ENCODE measurements around the gene ZFYVE9. TPM values are rescaled to one million over a fixed set of nuclear protein-coding genes. Genes with fewer than 3 reads are reported as not detected.

Gene ZFYVE9
- total RNA-seq, 4 donors from 2014 or later: 12.7 to 31.1 (median 16.2) TPM

- 86 to 93% methylated on average over 6 to 7 of the region's 7 CpGs for WGBS, 2 donors
- H3K27ac ChIP-seq: no peak overlapping the region
- peaks cover 34 to 81% (median 52%) of the 10 kb centered on the region in 3 donors for H3K36me3 ChIP-seq
- no peak for TF ChIP-seq POLR2A (IDR thresholded peaks at IDR 0.05)
- TF ChIP-seq CTCF (IDR thresholded peaks at IDR 0.05): no peak
- H3K4me1 ChIP-seq: peaks cover 0 to 22% (median 0%) of the 10 kb centered on the region in 3 donors
- intact Hi-C loops (cut with DNase I): no loop called here
- H3K27me3 ChIP-seq: no peaks in the 10 kb centered on the region
- no peak for DNase-seq
- H3K9me3 ChIP-seq: no peaks in the 10 kb centered on the region
- H3K4me3 ChIP-seq: no peak overlapping the region
Observed at GRCh38 chr1:52352690-52353089, 210.8 kb downstream of the ZFYVE9 start.

GRCh38 chr1:52355436-52355835 is 213.5 kb downstream of the ZFYVE9 start:
- H3K27ac ChIP-seq: no peak overlapping the region
- intact Hi-C loops (cut with DNase I): no loop called here
- H3K27me3 ChIP-seq: no peaks in the 10 kb centered on the region
- H3K4me3 ChIP-seq: no peak overlapping the region
- DNase-seq: no peak
- 85 to 95% methylated on average over 8 of the region's 8 CpGs for WGBS, 2 donors
- TF ChIP-seq CTCF (IDR thresholded peaks at IDR 0.05) (no peak), POLR2A (IDR thresholded peaks at IDR 0.05) (no peak)
- H3K36me3 ChIP-seq: peaks cover 60 to 98% (median 79%) of the 10 kb centered on the region in 3 donors
- H3K4me1 ChIP-seq: peaks cover 0 to 9% (median 0%) of the 10 kb centered on the region in 3 donors
- H3K9me3 ChIP-seq: no peaks in the 10 kb centered on the region

GRCh38 chr1:52355847-52356505 is 214.1 kb downstream of the ZFYVE9 start:
- Histone ChIP-seq H3K4me3 (no peak overlapping the region), H3K9me3 (no peaks in the 10 kb centered on the region), H3K27me3 (no peaks in the 10 kb centered on the region), H3K4me1 (peaks cover 0 to 5% (median 0%) of the 10 kb centered on the region in 3 donors), H3K27ac (no peak overlapping the region), H3K36me3 (peaks cover 65 to 98% (median 85%) of the 10 kb centered on the region in 3 donors)
- WGBS, 2 donors: 83 to 89% methylated on average over 7 to 11 of the region's 11 CpGs
- no peak for DNase-seq
- TF ChIP-seq CTCF (IDR thresholded peaks at IDR 0.05) (no peak), POLR2A (IDR thresholded peaks at IDR 0.05) (no peak)
- intact Hi-C loops (cut with DNase I): no loop called here

GRCh38 chr1:52356818-52357355 is 215.0 kb downstream of the ZFYVE9 start:
- DNase-seq: no peak
- no peaks in the 10 kb centered on the region for H3K27me3 ChIP-seq
- H3K27ac ChIP-seq: no peak overlapping the region
- H3K4me1 ChIP-seq: no peaks in the 10 kb centered on the region
- WGBS, 2 donors: 86 to 98% methylated on average over 5 to 6 of the region's 8 CpGs
- no peak overlapping the region for H3K4me3 ChIP-seq
- intact Hi-C loops (cut with DNase I): no loop called here
- TF ChIP-seq CTCF (IDR thresholded peaks at IDR 0.05) (no peak), POLR2A (IDR thresholded peaks at IDR 0.05) (no peak)
- H3K36me3 ChIP-seq: peaks cover 74 to 100% (median 94%) of the 10 kb centered on the region in 3 donors
- H3K9me3 ChIP-seq: no peaks in the 10 kb centered on the region

- no peak for DNase-seq
- H3K36me3 ChIP-seq: peaks cover 79 to 100% (median 99%) of the 10 kb centered on the region in 3 donors
- TF ChIP-seq CTCF (IDR thresholded peaks at IDR 0.05): no peak
- no peak for TF ChIP-seq POLR2A (IDR thresholded peaks at IDR 0.05)
- no peaks in the 10 kb centered on the region for H3K27me3 ChIP-seq
- no peaks in the 10 kb centered on the region for H3K4me1 ChIP-seq
- H3K9me3 ChIP-seq: no peaks in the 10 kb centered on the region
- no peak overlapping the region for H3K4me3 ChIP-seq
- 97 to 100% methylated on average over 1 to 5 of the region's 9 CpGs for WGBS, 2 donors
- intact Hi-C loops (cut with DNase I): no loop called here
- no peak overlapping the region for H3K27ac ChIP-seq
Observed at GRCh38 chr1:52357397-52357796, 215.5 kb downstream of the ZFYVE9 start.

All from esophagus squamous epithelium (tissue), 5 donors.